ENCODE measurements around the gene KAT7.
"Not testable (repeated sequence)": the region's sequence is repeated elsewhere in the genome, so short reads cannot be mapped to it uniquely, and the experiment has no call there.

The KAT7 gene

DNA sequence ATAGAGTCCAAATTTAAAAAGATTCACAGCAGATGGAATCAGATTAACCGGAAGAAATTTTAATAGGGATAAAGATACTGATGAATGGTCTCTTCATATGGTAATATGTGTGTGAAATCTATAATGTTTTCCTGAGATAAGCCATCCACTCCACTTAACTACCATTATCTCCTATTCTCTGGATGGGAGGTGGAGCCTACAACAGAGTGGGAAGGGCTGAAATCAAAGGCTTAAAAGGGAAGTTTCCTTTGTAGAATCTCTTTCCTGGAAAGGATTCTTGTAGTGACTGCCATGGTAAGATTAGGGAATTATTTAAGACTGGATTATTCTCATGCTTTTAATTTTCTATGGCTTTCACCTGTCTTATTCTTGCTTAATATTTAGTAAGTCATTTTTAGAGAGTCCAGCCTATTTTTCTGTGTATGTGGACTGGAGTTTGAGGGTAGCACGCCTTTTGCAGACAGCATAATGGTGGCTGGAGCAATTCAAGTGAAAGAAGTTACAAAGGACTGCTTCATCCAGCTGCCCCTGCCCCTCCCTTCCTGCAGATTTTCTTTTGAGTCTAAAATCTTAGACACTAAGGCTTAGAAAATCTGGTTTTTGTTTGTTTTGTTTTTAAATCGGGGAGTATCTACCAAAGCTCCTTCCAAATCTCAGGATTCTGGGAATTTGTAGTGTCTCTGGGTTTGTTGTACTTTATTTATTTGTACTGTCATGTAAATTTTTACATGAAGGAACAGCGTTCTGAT, 26.5 kb downstream of the KAT7 start:
- no peak for DNase-seq

- DNase-seq: no peak
Observed at GRCh38 chr17:49815761-49816281, 27.3 kb downstream of the KAT7 start.

DNA sequence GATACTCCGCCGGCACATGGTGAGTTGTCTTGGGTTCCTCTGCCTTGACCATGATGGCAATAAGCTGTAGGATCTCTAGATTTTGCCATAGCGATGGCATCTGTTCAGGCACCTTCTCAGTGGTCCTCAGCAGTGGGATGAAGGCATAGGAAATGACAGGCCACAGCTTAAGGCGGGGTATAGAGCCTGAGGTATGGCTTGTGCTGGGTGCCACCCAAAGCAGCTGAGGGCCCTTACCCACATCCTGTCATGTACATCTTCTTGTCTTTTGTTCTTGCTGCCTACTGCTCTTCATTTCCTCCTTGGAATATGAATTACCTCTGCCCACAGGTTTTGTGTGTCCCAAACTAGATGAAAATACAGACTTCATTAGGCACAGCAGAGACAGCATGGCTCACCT, 29.5 kb downstream of the KAT7 start:
- DNase-seq: peak; percentile 32 to 79 (median 58)

DNA sequence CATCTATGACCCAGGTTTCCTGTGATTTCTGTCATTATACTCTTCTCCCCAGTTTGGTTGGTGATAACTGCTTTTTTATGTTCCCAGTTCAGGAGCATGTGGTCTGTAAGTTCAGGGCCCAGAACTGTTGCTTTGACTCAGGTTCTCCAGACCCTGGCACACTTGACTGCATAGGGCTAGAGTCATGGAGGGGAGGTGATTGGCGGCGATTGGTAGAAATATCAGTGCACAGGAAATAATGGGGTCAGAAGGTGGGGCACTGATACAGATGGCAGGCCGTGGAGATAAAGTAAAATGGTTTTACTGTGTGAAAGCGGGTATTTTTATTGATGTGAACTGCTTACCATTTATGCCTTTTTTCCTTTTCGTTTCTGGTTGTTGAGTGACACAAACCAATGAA, 30.7 kb downstream of the KAT7 start:
- DNase-seq: no peak

- DNase-seq: no peak
Observed at GRCh38 chr17:49819651-49820050, 31.2 kb downstream of the KAT7 start.

DNA sequence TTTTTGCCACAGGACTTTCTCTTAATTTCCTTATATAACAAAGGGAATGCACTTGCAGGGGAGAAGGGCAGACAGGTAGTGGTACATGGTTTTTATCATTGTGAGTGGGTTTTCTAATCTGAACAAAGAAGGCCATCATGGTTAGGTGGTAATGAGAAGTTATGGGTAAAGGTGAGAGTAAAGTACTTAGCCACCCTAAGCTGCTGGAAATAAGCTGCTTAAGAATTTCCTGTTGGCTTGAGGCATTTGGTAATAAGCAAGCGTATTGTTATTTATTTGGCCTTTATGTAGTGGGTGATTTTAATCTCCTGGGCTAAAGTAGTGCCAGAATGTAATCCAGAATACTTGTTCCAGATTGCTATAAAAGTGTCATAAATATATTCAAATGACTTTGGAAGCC, 32.3 kb downstream of the KAT7 start:
- DNase-seq: no peak

DNA sequence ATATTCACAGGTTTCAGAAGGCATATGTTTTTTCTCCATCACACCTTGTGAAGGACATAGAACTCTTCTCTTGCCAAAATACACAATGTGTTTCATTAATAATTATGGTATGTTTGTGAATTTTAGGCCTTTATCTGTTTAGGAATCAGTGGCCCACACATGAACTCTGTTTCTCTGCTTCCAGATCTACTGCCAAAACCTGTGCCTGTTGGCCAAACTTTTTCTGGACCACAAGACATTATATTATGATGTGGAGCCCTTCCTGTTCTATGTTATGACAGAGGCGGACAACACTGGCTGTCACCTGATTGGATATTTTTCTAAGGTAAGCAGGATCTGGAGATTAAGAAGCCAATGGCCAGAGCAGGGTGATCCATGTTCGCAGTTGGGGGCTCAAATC, 33.0 kb downstream of the KAT7 start:
- no peak for DNase-seq

DNA sequence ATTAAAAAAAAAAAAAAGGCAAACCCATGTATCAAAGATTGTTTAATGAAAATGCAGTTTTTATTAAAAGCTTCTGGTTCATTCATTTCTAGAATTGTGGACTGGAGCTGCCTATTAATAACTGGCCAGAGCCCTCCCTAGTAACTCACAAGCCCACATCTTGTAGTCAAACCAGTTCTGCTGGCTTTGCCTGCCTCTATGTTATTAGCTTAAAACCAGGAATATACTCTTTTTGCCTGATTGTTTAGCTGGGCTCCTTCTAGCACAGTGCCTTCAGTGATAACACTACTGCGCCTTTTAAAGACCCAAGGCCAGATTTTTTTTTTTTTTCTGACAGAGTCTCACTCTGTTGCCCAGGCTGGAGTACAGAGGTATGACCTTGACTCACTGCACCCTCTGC, 33.4 kb downstream of the KAT7 start:
- DNase-seq: no peak

DNA sequence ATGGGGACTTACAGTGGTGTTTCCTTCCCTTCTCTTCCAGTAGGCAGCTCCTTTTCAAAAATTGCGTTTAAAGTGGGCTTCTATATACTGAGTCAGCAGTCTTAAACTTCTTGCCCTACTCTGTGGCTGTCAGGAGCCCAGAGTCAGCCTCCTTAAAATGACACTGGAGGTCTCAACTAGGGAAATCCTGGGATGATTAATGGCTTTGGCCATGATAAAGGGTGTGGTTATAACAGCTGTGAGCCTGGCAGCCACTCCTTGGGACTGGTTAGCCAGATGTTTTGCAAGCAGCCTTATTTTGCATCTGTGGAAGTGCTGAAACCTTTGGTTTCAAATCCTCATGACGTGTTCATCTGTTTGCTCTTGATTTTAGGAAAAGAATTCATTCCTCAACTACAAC, 34.3 kb downstream of the KAT7 start:
- DNase-seq: no peak

- DNase-seq: no peak
Observed at GRCh38 chr17:49823614-49824013, 35.1 kb downstream of the KAT7 start.

DNA sequence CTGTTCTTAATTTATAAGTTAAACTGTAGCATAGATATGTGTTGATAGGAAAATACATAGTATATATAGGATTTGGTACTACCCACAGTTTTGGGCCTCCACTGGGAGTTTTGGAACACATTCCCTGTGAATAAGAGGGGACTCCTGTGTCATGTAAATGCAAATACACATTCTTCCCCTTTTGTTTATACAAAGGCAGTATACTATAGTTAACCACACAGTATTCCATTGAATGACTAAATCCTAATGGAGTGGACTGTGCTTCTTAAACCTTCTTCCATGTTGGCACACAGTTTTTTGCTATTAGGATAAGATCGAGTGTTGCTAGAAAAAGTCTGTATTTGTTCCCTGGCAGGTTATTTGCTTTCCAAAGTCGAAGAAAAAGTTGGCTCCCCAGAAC, 37.2 kb downstream of the KAT7 start:
- DNase-seq: no peak

DNA sequence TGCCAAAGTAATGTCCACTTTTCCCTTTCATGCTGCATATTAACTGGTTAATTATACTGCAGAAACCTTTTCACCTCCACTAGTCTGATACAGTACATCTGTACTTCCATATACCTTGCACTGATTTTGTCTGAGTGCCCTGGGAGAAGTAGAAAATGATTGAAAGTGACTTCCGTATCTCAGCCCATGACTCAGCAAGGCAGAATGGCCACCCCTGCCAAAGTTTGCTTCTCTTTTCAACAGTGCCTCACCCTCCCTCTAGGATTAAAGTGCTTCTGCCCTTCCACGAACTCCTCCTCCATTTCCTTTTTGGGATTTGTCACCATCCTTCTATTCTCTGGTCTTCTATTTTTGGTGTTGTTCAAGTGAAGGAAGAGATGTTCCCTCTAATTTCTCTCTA, 39.8 kb downstream of the KAT7 start:
- DNase-seq: not testable (repeated sequence)

- no peak for DNase-seq
Observed at GRCh38 chr17:49829026-49829425, 40.5 kb downstream of the KAT7 start.

GRCh38 chr17:49830605-49831004, 42.1 kb downstream of the KAT7 start:
- no peak for DNase-seq

DNA sequence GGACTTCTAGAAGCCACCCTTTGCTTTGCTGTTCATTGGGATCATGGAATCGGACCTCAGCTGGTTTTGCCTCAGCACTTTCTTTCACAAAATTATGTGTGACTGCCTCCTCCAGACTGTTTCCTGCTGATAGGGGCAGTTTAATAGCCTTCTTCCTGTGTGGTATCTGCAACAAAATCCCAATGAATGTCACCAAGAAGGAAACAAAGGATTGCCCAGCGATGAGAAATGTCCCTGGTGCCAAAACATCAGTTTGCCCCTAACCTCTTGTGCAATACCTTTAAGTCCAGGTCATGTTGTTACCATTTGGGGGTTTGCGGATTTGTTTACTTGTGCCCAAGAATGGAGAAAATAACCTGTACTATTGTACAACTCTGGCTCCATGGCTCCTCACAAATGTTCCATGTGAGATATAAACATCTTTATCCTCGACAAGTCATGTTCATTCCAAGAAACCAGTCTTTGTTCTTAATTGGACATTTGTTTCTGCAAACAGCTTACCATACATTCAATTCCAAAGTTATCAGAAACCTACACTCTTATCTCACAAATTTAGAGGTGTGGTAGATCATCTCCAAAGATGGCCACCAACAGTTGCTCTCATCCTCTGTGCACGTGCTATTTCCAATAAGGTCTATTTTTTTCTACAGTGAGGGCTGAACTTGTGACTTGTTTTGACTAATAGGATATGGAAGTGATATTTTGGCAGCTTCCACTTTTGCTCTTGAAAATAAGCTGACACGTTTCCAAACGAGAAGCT, 44.5 kb downstream of the KAT7 start:
- no peak for DNase-seq

GRCh38 chr17:49834118-49834743, 45.8 kb downstream of the KAT7 start:
- no peak for DNase-seq

DNA sequence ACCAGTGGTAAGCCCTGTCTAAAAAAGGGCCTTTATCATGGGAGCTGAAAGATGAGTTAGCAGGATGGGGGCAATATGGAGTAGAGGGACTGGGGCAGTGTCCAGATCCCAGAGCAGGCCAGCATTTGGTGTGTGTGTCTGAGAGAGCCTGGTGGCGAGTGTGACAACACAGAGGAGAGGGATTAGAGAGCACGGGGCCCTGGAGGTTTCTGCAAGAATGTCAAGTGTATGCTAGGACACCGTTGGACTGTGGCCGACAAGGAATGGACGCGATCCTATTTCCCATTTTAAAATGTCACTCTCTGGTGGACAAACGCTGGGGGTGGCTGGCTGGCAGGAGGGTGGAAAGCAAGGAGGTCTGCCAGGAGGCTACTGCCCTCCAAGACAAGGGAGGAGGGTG, 47.0 kb downstream of the KAT7 start:
- no peak for DNase-seq

DNA sequence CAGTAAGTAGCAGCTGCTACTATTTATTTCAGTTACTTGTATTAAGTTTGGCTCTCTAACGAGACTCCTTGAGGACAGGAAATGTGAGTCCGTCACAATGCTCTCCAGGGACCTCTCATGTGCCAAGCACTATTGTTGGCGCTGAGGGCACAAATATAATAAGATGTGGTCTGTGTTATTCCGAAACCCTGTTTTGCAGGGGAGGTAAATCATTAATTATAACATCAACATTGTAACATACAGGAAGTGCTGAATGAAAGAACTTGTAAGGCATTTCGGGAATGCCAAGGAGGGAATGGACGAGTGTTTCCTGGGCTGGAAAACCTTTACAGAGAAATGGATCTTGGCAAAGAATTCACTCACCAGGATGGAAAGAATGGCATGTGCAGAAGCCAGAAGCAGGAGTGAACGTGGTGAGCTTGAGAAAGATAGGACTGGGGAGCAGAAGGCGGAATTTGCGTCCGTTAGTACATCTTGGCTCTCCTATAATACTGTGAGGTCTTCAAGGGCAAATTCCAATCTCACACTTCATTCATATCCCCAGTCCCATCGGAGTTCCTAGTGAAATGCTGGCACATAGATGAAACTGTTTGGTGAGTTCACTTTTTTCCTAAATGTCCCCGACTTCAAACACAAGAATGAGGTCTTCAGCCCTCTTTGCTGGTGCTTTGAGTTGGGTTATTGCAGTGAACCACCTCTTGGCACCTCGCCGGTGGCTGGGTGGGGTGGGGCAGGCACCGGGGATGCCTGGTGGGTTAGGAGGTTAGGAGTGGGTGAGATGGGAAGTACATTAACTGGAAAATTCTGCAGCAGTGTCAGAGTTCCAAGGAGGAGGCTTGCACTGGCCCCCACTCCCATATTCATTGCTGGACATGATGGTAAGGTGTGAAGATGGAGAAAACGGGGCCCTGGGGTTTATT, 47.9 kb downstream of the KAT7 start:
- no peak for DNase-seq

- no peak for DNase-seq
Observed at GRCh38 chr17:49839455-49839854, 51.0 kb downstream of the KAT7 start.

DNA sequence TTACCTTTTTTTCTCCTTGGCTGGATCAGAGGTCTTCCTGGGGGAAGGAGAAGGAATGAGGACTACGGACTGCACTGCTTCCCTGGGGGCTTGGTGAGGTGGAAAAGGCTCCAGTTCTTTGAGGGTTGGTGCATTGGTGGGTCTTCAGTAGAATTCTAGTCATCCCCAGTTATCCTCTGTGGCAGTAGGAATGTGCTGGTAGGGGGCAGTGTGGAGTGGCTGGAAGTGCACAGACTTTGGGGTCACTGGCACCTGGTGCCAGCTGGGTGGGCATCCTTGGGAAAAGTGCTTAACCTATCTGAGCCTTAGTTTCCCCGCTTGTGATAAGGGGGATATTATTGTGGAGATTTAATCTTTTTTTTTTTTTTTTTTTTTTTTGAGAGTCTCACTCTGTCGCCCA, 53.1 kb downstream of the KAT7 start:
- DNase-seq: no peak

GRCh38 chr17:49842371-49842770, 53.9 kb downstream of the KAT7 start:
- DNase-seq: no peak

DNA sequence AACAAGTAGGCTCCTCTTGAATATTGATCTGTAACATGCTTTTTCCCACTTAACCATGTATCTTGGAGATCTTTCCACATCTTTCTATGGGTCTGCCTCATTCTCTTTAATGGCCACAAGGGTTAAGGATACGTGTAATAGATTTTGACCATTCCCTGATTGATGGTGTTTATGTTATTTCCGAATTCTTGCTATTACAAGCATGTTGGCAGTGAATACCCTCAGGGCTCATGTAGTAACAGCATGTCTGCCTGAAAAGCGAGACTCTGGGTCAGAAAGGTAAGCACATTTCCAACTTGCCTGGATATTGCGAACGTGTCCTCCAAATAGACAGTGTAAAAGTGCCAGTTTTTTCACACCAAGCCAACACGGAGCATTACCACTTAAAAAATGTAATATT, 54.4 kb downstream of the KAT7 start:
- DNase-seq: no peak

Measured in stimulated activated naive CD4-positive, alpha-beta T cell (primary cell).